WERI-Rb-1 (cell line): ENCODE results near the gene HEATR5A.
"Not testable (repeated sequence)": the region's sequence is repeated elsewhere in the genome, so short reads cannot be mapped to it uniquely, and the experiment has no call there.

ENCODE experiments used
- DNase-seq: peaks from one replicate; pipeline ENCODE4 v3.0.0-alpha.2; 2020
- H3K27ac ChIP-seq: fragments of 250-450 bp; sonication (Bioruptor Pico); 2 replicates; pipeline ENCODE4 v1.5.1; 2020; ENCODE audit warnings: mild to moderate bottlenecking, moderate library complexity
- H3K27me3 ChIP-seq: fragments of 250-450 bp; sonication (Bioruptor Pico); 2 replicates; pipeline ENCODE4 v1.5.1; 2021; ENCODE audit warnings: mild to moderate bottlenecking, low read depth, moderate library complexity; ENCODE audit not compliant: insufficient read depth, severe bottlenecking
- H3K36me3 ChIP-seq: fragments of 250-450 bp; sonication (Bioruptor Pico); 2 replicates; pipeline ENCODE4 v1.5.1; 2020; ENCODE audit warnings: mild to moderate bottlenecking, moderate library complexity
- H3K4me3 ChIP-seq: 2 replicates; pipeline ENCODE4 v1.5.1; 2011; ENCODE audit warnings: low read depth, mild to moderate bottlenecking, control low read depth, low read length
- H3K9me3 ChIP-seq: fragments of 250-450 bp; sonication (Bioruptor Pico); 2 replicates; pipeline ENCODE4 v1.5.1; 2021; ENCODE audit warnings: mild to moderate bottlenecking, moderate library complexity; ENCODE audit not compliant: severe bottlenecking
- CTCF ChIP-seq: IDR thresholded peaks from 2 replicates; pipeline ENCODE4 v1.5.1; 2011; ENCODE audit warnings: low read depth, mild to moderate bottlenecking, control low read depth, inconsistent platforms, low read length

The HEATR5A gene

GRCh38 chr14:31277085-31277484 lies 143.3 kb downstream of the HEATR5A start:
- H3K9me3 ChIP-seq, result peaks cover 17% of the 10 kb centered on the region
- no peak for DNase-seq
- no peak for TF ChIP-seq CTCF

GRCh38 chr14:31276417-31276816 lies 143.9 kb downstream of the HEATR5A start:
- not testable (repeated sequence) for H3K27ac ChIP-seq, DNase-seq, H3K36me3 ChIP-seq, H3K4me3 ChIP-seq, H3K27me3 ChIP-seq
- H3K9me3 ChIP-seq, result peaks cover 17% of the 10 kb centered on the region

More at GRCh38 chr14:31277085-31277484, 143.3 kb downstream of the HEATR5A start:
- H3K4me3 ChIP-seq, result no peak overlapping the region
- H3K36me3 ChIP-seq, result no peaks in the 10 kb centered on the region
- no peaks in the 10 kb centered on the region for H3K27me3 ChIP-seq
- H3K27ac ChIP-seq, result no peak overlapping the region

- Histone ChIP-seq H3K4me3 (no peak overlapping the region), H3K9me3 (peaks cover 17% of the 10 kb centered on the region), H3K27ac (no peak overlapping the region), H3K27me3 (no peaks in the 10 kb centered on the region), H3K36me3 (no peaks in the 10 kb centered on the region)
- DNase-seq, result no peak
- TF ChIP-seq CTCF, result no peak
These were observed 144.6 kb downstream of the HEATR5A start for GRCh38 chr14:31275731-31276130.

- no peaks in the 10 kb centered on the region for H3K36me3 ChIP-seq
- no peak for DNase-seq
- H3K4me3 ChIP-seq, result no peak overlapping the region
- no peak overlapping the region for H3K27ac ChIP-seq
- TF ChIP-seq CTCF, result no peak
- H3K9me3 ChIP-seq, result peaks cover 26% of the 10 kb centered on the region
- no peaks in the 10 kb centered on the region for H3K27me3 ChIP-seq
These were observed 148.7 kb downstream of the HEATR5A start for GRCh38 chr14:31271648-31272047.

- H3K27ac ChIP-seq, result no peak overlapping the region
- no peaks in the 10 kb centered on the region for H3K27me3 ChIP-seq
- H3K36me3 ChIP-seq, result no peaks in the 10 kb centered on the region
- peak; percentile 41; the same call in 1 of the 2 replicates for TF ChIP-seq CTCF
- H3K4me3 ChIP-seq, result no peak overlapping the region
- H3K9me3 ChIP-seq, result peaks cover 17% of the 10 kb centered on the region
- DNase-seq, result peak; percentile 30
These were observed 150.1 kb downstream of the HEATR5A start for GRCh38 chr14:31270196-31270772.

- Histone ChIP-seq H3K9me3 (peaks cover 13% of the 10 kb centered on the region), H3K27me3 (no peaks in the 10 kb centered on the region), H3K27ac (no peak overlapping the region), H3K4me3 (no peak overlapping the region), H3K36me3 (no peaks in the 10 kb centered on the region)
- TF ChIP-seq CTCF, result no peak
- DNase-seq, result no peak
These were observed 150.6 kb downstream of the HEATR5A start for GRCh38 chr14:31269634-31270195.
